ENCODE measurements around the gene TMEM141.

- TF ChIP-seq, protein P1, sequence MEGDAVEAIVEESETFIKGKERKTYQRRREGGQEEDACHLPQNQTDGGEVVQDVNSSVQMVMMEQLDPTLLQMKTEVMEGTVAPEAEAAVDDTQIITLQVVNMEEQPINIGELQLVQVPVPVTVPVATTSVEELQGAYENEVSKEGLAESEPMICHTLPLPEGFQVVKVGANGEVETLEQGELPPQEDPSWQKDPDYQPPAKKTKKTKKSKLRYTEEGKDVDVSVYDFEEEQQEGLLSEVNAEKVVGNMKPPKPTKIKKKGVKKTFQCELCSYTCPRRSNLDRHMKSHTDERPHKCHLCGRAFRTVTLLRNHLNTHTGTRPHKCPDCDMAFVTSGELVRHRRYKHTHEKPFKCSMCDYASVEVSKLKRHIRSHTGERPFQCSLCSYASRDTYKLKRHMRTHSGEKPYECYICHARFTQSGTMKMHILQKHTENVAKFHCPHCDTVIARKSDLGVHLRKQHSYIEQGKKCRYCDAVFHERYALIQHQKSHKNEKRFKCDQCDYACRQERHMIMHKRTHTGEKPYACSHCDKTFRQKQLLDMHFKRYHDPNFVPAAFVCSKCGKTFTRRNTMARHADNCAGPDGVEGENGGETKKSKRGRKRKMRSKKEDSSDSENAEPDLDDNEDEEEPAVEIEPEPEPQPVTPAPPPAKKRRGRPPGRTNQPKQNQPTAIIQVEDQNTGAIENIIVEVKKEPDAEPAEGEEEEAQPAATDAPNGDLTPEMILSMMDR (IDR thresholded peaks at IDR 0.05), result no peak
- TF ChIP-seq POLR2AphosphoS5 (IDR thresholded peaks at IDR 0.05) (no peak), EP300 (IDR thresholded peaks at IDR 0.05) (no peak)
Measured at GRCh38 chr9:136761545-136761981, 29.6 kb upstream of the TMEM141 start.

Data from suprapubic skin (tissue), 4 donors.